ENCODE data around the gene CTTN. TPM values are rescaled to one million over a fixed set of nuclear protein-coding genes. Genes with fewer than 3 reads are reported as not detected.
A peak's percentile ranks its signal among the peaks of the same experiment; 100 is the strongest.

Gene CTTN
- total RNA-seq, 2 experiments from 2014 or later: 5.0 to 9.3 TPM

GRCh38 chr11:70394211-70394950 is 3.9 kb upstream of the CTTN start:
- Histone ChIP-seq H3K9me3 (ENCODE audit: low read length) (no peaks in the 10 kb centered on the region), H3K36me3 (ENCODE audit: insufficient read depth, low read length) (no peaks in the 10 kb centered on the region), H3K9me2 (ENCODE audit: insufficient read depth, low read length) (no peaks in the 10 kb centered on the region), H3K4me3 (ENCODE audit: low read depth, low read length, poor library complexity, severe bottlenecking) (no peak overlapping the region), H4K20me1 (ENCODE audit: insufficient read depth, low read length) (no peaks in the 10 kb centered on the region; the same call in 1 of the 2 replicates), H3K27ac (ENCODE audit: low read depth, low read length, poor library complexity, severe bottlenecking) (no peak overlapping the region), H2AFZ (ENCODE audit: low read length) (no peak overlapping the region), H3K4me2 (ENCODE audit: low read length) (no peak overlapping the region), H3K4me1 (ENCODE audit: insufficient read depth, low read length, poor library complexity, severe bottlenecking) (peaks cover 14% of the 10 kb centered on the region), H3K79me2 (ENCODE audit: insufficient read depth, low read depth, low read length) (no peaks in the 10 kb centered on the region)
- TF ChIP-seq EZH2phosphoT487 (IDR thresholded peaks at IDR 0.05; ENCODE audit: borderline replicate concordance, low read depth, low read length): no peak
- TF ChIP-seq CTCF (conservative IDR thresholded peaks at IDR 0.05; ENCODE audit: low read length): no peak
- CTCF ChIA-PET (ENCODE audit: unreplicated experiment): no interaction called here
- intact Hi-C loops (cut with micrococcal nuclease; ENCODE audit: unreplicated experiment): no loop called here
- DNase-seq (ENCODE audit: low spot score): no peak
- no TSS peak for BruUV-seq (replicated peaks)
- POLR2A ChIA-PET: no interaction called here

DNA sequence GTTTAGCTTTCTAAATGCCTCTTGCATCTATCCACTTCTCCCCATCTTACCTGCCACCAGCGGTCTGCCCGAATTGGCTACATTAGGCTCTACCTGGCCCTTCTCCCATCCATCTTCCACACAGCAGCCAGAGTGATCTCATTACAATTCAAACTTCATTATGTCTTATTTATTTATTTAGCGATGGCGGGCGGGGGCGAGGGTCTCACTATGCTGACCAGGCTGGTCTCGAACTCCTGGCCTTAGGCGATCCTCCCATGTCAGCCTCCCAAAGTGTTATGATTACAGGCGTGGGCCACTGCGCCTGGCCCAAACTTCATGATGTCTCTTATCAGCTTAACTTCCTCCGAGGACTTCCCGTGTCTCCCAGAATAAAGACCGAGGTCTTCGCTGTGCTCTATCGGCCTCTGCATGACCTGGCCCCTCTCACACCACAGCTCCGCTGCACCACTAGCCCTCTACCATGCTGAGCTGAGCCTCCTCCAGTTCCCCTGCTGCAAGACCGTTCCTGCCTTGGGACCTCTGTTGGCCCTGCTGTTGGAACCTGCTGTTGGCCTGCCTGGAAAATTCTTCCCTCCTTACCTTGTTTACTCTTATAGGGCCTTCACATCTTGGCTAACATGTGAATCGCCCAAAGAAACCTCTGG is 870 bp upstream of the CTTN start:
- H3K4me2 ChIP-seq (ENCODE audit: low read length): peak overlapping the region; percentile 84
- ChIA-PET CTCF (ENCODE audit: unreplicated experiment) (no interaction called here), POLR2A (no interaction called here)
- H3K4me1 ChIP-seq (ENCODE audit: insufficient read depth, low read length, poor library complexity, severe bottlenecking): peaks cover 14% of the 10 kb centered on the region
- H3K4me3 ChIP-seq (ENCODE audit: low read depth, low read length, poor library complexity, severe bottlenecking): peak overlapping the region; percentile 66
- no peak overlapping the region for H3K27ac ChIP-seq (ENCODE audit: low read depth, low read length, poor library complexity, severe bottlenecking)
- H3K79me2 ChIP-seq (ENCODE audit: insufficient read depth, low read depth, low read length): no peaks in the 10 kb centered on the region
- no peaks in the 10 kb centered on the region for H3K36me3 ChIP-seq (ENCODE audit: insufficient read depth, low read length)
- no peak for DNase-seq (ENCODE audit: low spot score)
- no peaks in the 10 kb centered on the region for H3K9me3 ChIP-seq (ENCODE audit: low read length)
- TF ChIP-seq EZH2phosphoT487 (IDR thresholded peaks at IDR 0.05; ENCODE audit: borderline replicate concordance, low read depth, low read length) (no peak), CTCF (conservative IDR thresholded peaks at IDR 0.05; ENCODE audit: low read length) (no peak)
- no peaks in the 10 kb centered on the region; the same call in 1 of the 2 replicates for H4K20me1 ChIP-seq (ENCODE audit: insufficient read depth, low read length)
- no peaks in the 10 kb centered on the region for H3K9me2 ChIP-seq (ENCODE audit: insufficient read depth, low read length)
- no peak overlapping the region for H2AFZ ChIP-seq (ENCODE audit: low read length)
- no TSS peak for BruUV-seq (replicated peaks)
- intact Hi-C loops (cut with micrococcal nuclease; ENCODE audit: unreplicated experiment): no loop called here
